Uterus (tissue), 4 donors: ENCODE measurements around the gene FBXO31. TPM values are rescaled to one million over a fixed set of nuclear protein-coding genes. Genes with fewer than 3 reads are reported as not detected.
A peak's percentile ranks its signal among the peaks of the same experiment; 100 is the strongest.
"Not testable (repeated sequence)": the region's sequence is repeated elsewhere in the genome, so short reads cannot be mapped to it uniquely, and the experiment has no call there.

Source experiments
- DNase-seq, 2 donors: peaks; one replicate each; pipeline ENCODE4 v3.0.0-alpha.2; 2019 to 2020
- H3K27ac ChIP-seq, 2 donors: fragments of 200-600 bp; sonication (generic); 1 replicate in 1 of 2; 2 replicates in 1 of 2; pipeline ENCODE4 v1.5.1; 2016 to 2018
- H3K27me3 ChIP-seq, 2 donors: fragments of 200-600 bp; sonication (generic); one replicate each; pipeline ENCODE4 v1.5.1; 2018 to 2019; ENCODE audit warnings: control low read depth in 1 of 2
- H3K36me3 ChIP-seq, 2 donors: fragments of 200-600 bp; sonication (generic); one replicate each; pipeline ENCODE4 v1.5.1; 2019; ENCODE audit warnings: control low read depth in 1 of 2
- H3K4me1 ChIP-seq, 2 donors: fragments of 200-600 bp; sonication (generic); one replicate each; pipeline ENCODE4 v1.5.1; 2018 to 2019; ENCODE audit warnings: control low read depth in 1 of 2
- H3K4me3 ChIP-seq, 2 donors: fragments of 200-600 bp; sonication (generic); 1 replicate in 1 of 2; 2 replicates in 1 of 2; pipeline ENCODE4 v1.5.1; 2018 to 2019; ENCODE audit warnings: mild to moderate bottlenecking in 1 of 2
- H3K9me3 ChIP-seq, 2 donors: fragments of 200-600 bp; sonication (generic); one replicate each; pipeline ENCODE4 v1.5.1; 2019; ENCODE audit warnings: control low read depth in 1 of 2
- CTCF ChIP-seq, 4 experiments: fragments of 200-600 bp in 2 of 4; fragments of 450-650 bp in 2 of 4; sonication (generic) in 2 of 4; IDR thresholded peaks; one replicate each; pipeline ENCODE4 v1.5.1; 2016 to 2019; ENCODE audit warnings: antibody characterized with exemption in 4 of 4, mild to moderate bottlenecking in 2 of 4, moderate library complexity in 1 of 4
- POLR2A ChIP-seq, 2 donors: fragments of 450-650 bp; IDR thresholded peaks; one replicate each; pipeline ENCODE4 v1.6.1; 2016; ENCODE audit warnings: antibody characterized with exemption in 2 of 2, mild to moderate bottlenecking in 1 of 2, moderate library complexity in 1 of 2
- intact Hi-C: fragments of 100-400 bp; cut with DNase I; formaldehyde crosslinking; loops from one replicate; pipeline ENCODE4 v1.15.1; 2023; ENCODE audit warnings: low total_unique reads
- total RNA-seq, 4 donors: library from RNA; depleted of rRNA in 3 of 4; stranded (reverse); fragments of >200 nt in 3 of 4; gene quantifications; one replicate each; pipeline versions ENCODE4 v1.1.0 to v1.2.4, GENCODE V29; 2014 to 2023
- donor health status: DM: yes; HTN: yes; CAD: no.

FBXO31 gene
- total RNA-seq, 4 donors from 2014 or later = 35.2 to 309 (median 74.8) TPM

GRCh38 chr16:87380881-87381280, 2.7 kb downstream of the FBXO31 start:
- H3K4me3 ChIP-seq = peak overlapping the region; percentile 69 to 89
- intact Hi-C loops = no loop called here
- peaks cover 3 to 4% of the 10 kb centered on the region in 2 donors for H3K4me1 ChIP-seq
- no peak for TF ChIP-seq POLR2A (IDR thresholded peaks at IDR 0.05)
- TF ChIP-seq CTCF (IDR thresholded peaks at IDR 0.05) = no peak
- no peak for DNase-seq
- H3K9me3 ChIP-seq = no peaks in the 10 kb centered on the region
- H3K36me3 ChIP-seq = no peaks in the 10 kb centered on the region
- H3K27me3 ChIP-seq = no peaks in the 10 kb centered on the region
- peak overlapping the region; percentile 95 to 96 for H3K27ac ChIP-seq

- Histone ChIP-seq H3K9me3 (no peaks in the 10 kb centered on the region), H3K4me3 (peak overlapping the region in 1 of 2 donors; percentile 69), H3K4me1 (peaks cover 3 to 4% of the 10 kb centered on the region in 2 donors), H3K36me3 (no peaks in the 10 kb centered on the region), H3K27ac (peak overlapping the region; percentile 95 to 96), H3K27me3 (no peaks in the 10 kb centered on the region)
- intact Hi-C loops = no loop called here
- no peak for DNase-seq
- TF ChIP-seq POLR2A (IDR thresholded peaks at IDR 0.05) (no peak), CTCF (IDR thresholded peaks at IDR 0.05) (no peak)
Observed at GRCh38 chr16:87380403-87380802, 3.2 kb downstream of the FBXO31 start.

- H3K4me1 ChIP-seq, intact Hi-C loops, H3K9me3 ChIP-seq, H3K4me3 ChIP-seq, H3K36me3 ChIP-seq, H3K27me3 ChIP-seq, DNase-seq: not testable (repeated sequence)
- peak overlapping the region; percentile 95 to 96 for H3K27ac ChIP-seq
Observed at GRCh38 chr16:87379312-87379752, 4.2 kb downstream of the FBXO31 start.

GRCh38 chr16:87376660-87377059, 6.9 kb downstream of the FBXO31 start:
- no peaks in the 10 kb centered on the region for H3K4me1 ChIP-seq
- peak overlapping the region; percentile 50 to 52 for H3K27ac ChIP-seq
- no peaks in the 10 kb centered on the region for H3K36me3 ChIP-seq
- DNase-seq = no peak
- TF ChIP-seq POLR2A (IDR thresholded peaks at IDR 0.05) = no peak
- no peak for TF ChIP-seq CTCF (IDR thresholded peaks at IDR 0.05)
- no peaks in the 10 kb centered on the region for H3K9me3 ChIP-seq
- H3K27me3 ChIP-seq = no peaks in the 10 kb centered on the region
- H3K4me3 ChIP-seq = no peak overlapping the region
- intact Hi-C loops = no loop called here

- intact Hi-C loops = no loop called here
- H3K4me1 ChIP-seq = peaks cover 0 to 6% of the 10 kb centered on the region in 2 donors
- H3K9me3 ChIP-seq = no peaks in the 10 kb centered on the region
- TF ChIP-seq POLR2A (IDR thresholded peaks at IDR 0.05) (no peak), CTCF (IDR thresholded peaks at IDR 0.05) (no peak)
- DNase-seq = no peak
- H3K27me3 ChIP-seq = no peaks in the 10 kb centered on the region
- no peak overlapping the region for H3K4me3 ChIP-seq
- no peaks in the 10 kb centered on the region for H3K36me3 ChIP-seq
- H3K27ac ChIP-seq = peak overlapping the region; percentile 50 to 52
Observed at GRCh38 chr16:87375426-87376135, 8.0 kb downstream of the FBXO31 start.
